SKM-1 treated with dmso at 0.1 percent for 144 hours (cell line): Measurements from ENCODE around the gene HDC.

Source experiments
- DNase-seq: peaks from one replicate; lab custom pipeline; 2025; ENCODE audit not compliant: unreplicated experiment; lab: John Stamatoyannopoulos, UW

HDC gene

GRCh38 chr15:50227076-50227475, 38.5 kb downstream of the HDC start:
- no peak for DNase-seq

GRCh38 chr15:50225938-50226337, 39.6 kb downstream of the HDC start:
- DNase-seq: no peak

GRCh38 chr15:50225057-50225456, 40.5 kb downstream of the HDC start:
- DNase-seq: no peak

- no peak for DNase-seq
These were observed 40.9 kb downstream of the HDC start for GRCh38 chr15:50224606-50225005.

- DNase-seq: no peak
These were observed 43.3 kb downstream of the HDC start for GRCh38 chr15:50222181-50222580.

- DNase-seq: no peak
These were observed 45.7 kb downstream of the HDC start for GRCh38 chr15:50219820-50220219.

GRCh38 chr15:50218691-50219090, 46.8 kb downstream of the HDC start:
- DNase-seq: no peak

- no peak for DNase-seq
These were observed 47.2 kb downstream of the HDC start for GRCh38 chr15:50218291-50218690.

GRCh38 chr15:50210462-50211157, 54.9 kb downstream of the HDC start:
- no peak for DNase-seq

- DNase-seq: no peak
These were observed 55.7 kb downstream of the HDC start for GRCh38 chr15:50209809-50210208.

GRCh38 chr15:50206020-50206419, 59.5 kb downstream of the HDC start:
- no peak for DNase-seq

- no peak for DNase-seq
These were observed 63.5 kb downstream of the HDC start for GRCh38 chr15:50202003-50202402.

GRCh38 chr15:50192926-50193620, 72.5 kb downstream of the HDC start:
- DNase-seq: no peak

- no peak for DNase-seq
These were observed 73.4 kb downstream of the HDC start for GRCh38 chr15:50192164-50192563.
